K562 (cell line): ENCODE measurements around the gene SLC37A4. TPM values are rescaled to one million over a fixed set of nuclear protein-coding genes. Genes with fewer than 3 reads are reported as not detected.

Source experiments
- HDAC6 ChIP-seq: IDR thresholded peaks from 2 replicates; pipeline ENCODE4 v1.6.1; 2012; ENCODE audit warnings: low read depth, mild to moderate bottlenecking, control low read depth, inconsistent platforms, low read length, moderate library complexity
- HNRNPUL1 ChIP-seq: fragments of 200-400 bp; formaldehyde crosslinking; IDR thresholded peaks from 2 replicates; pipeline ENCODE4 v1.6.1; 2017; ENCODE audit warnings: low read length
- MEIS2 ChIP-seq: fragments of 450-650 bp; IDR thresholded peaks from 2 replicates; pipeline ENCODE4 v1.6.1; 2014; ENCODE audit warnings: mild to moderate bottlenecking; ENCODE audit not compliant: partially characterized antibody
- MYC ChIP-seq, 2 experiments: fragments of 250-450 bp in 1 of 2; sonication (Bioruptor Pico) in 1 of 2; IDR thresholded peaks; 2 replicates each; pipeline versions ENCODE4 v1.5.1 to v1.6.1; 2012 to 2021; ENCODE audit warnings: low read depth in 2 of 2, borderline replicate concordance in 1 of 2, improper control_type of control experiment in 1 of 2, low read length in 1 of 2, mild to moderate bottlenecking in 1 of 2, moderate library complexity in 1 of 2
- NR2C2 ChIP-seq, 2 experiments: fragments of 200-800 bp in 1 of 2; sonication (Bioruptor generic) in 1 of 2; sonication (generic) in 1 of 2; formaldehyde crosslinking in 1 of 2; IDR thresholded peaks; 2 replicates each; pipeline versions ENCODE4 v1.6.1 to v1.8.0; 2016 to 2022; ENCODE audit warnings: mild to moderate bottlenecking in 1 of 2, missing compliant biosample characterization in 1 of 2, missing genetic modification characterization in 1 of 2, missing genetic modification reagents in 1 of 2
- NRF1 ChIP-seq, 2 experiments: fragments of 450-650 bp; IDR thresholded peaks in 1 of 2; conservative IDR thresholded peaks in 1 of 2; 2 replicates each; pipeline ENCODE4 v1.6.1; 2014; ENCODE audit warnings: mild to moderate bottlenecking in 2 of 2
- PML ChIP-seq: IDR thresholded peaks from 2 replicates; pipeline ENCODE4 v1.6.1; 2012; ENCODE audit warnings: low read length, inconsistent platforms
- PTRF ChIP-seq: fragments of 450-650 bp; IDR thresholded peaks from 2 replicates; pipeline ENCODE4 v1.6.1; 2016; ENCODE audit warnings: mild to moderate bottlenecking, missing genetic modification characterization, missing compliant biosample characterization
- RBM39 ChIP-seq: fragments of 200-400 bp; formaldehyde crosslinking; optimal IDR thresholded peaks from 2 replicates; pipeline ENCODE3; 2018; ENCODE audit warnings: low read depth, low read length
- SOX6 ChIP-seq: fragments of 450-650 bp; IDR thresholded peaks from 2 replicates; pipeline ENCODE4 v1.6.1; 2014; ENCODE audit warnings: mild to moderate bottlenecking
- SP1 ChIP-seq: sonication (generic); formaldehyde crosslinking; IDR thresholded peaks from 2 replicates; pipeline ENCODE4 v1.8.1; 2022; ENCODE audit warnings: mild to moderate bottlenecking, missing genetic modification reagents
- WHSC1 ChIP-seq: IDR thresholded peaks from one replicate; pipeline ENCODE4 v1.6.1; 2012; ENCODE audit warnings: low read length, control low read depth, inconsistent platforms
- ZNF133 ChIP-seq: fragments of 250-450 bp; sonication (Bioruptor Pico); IDR thresholded peaks from 2 replicates; pipeline ENCODE4 v1.4.0; 2020; ENCODE audit warnings: mild to moderate bottlenecking
- polyA plus RNA-seq, 8 experiments: library from polyadenylated mRNA; depleted of rRNA in 4 of 8; stranded (reverse) in 5 of 8; unstranded in 3 of 8; fragments of >200 nt; fragmentation: Nextera tagmentation in 2 of 8; fragmentation: Illumina TruSeq in 1 of 8; extraction: Ambion mirVana in 2 of 8; extraction: Trizol in 1 of 8; gene quantifications; 2 replicates each; pipeline versions ENCODE4 v1.2.1 to v1.2.3, GENCODE V29; 2011 to 2014; ENCODE audit warnings: inconsistent platforms in 1 of 8, missing spikeins in 1 of 8
- total RNA-seq, 7 experiments: library from RNA; depleted of rRNA in 6 of 7; stranded (reverse); fragments of >200 nt in 6 of 7; fragmentation: Illumina TruSeq in 2 of 7; extraction: Trizol in 2 of 7; gene quantifications; 2 replicates each; pipeline versions ENCODE4 v1.2.1 to v1.2.3, GENCODE V29; 2011 to 2021; ENCODE audit warnings: low replicate concordance in 1 of 7
- TF ChIP-seq, protein P1 (sequence below): fragments of 450-650 bp; IDR thresholded peaks from 2 replicates; pipeline ENCODE4 v1.6.1; 2017; ENCODE audit warnings: antibody characterized with exemption
- TF ChIP-seq, protein P2 (sequence below): fragments of 450-650 bp; formaldehyde crosslinking; IDR thresholded peaks from 2 replicates; pipeline ENCODE4 v1.4.0; 2020; ENCODE audit warnings: mild to moderate bottlenecking, moderate library complexity
- TF ChIP-seq, protein P3 (sequence below): fragments of 250-450 bp; sonication (Bioruptor Pico); IDR thresholded peaks from 2 replicates; pipeline ENCODE4 v1.8.0; 2021; ENCODE audit warnings: borderline replicate concordance, mild to moderate bottlenecking, moderate library complexity; ENCODE audit not compliant: poor library complexity, severe bottlenecking

The SLC37A4 gene
- total and polyA plus RNA-seq, 9 of the 15 experiments (the other 6 are each of a cell fraction or from before 2014, with no cell fraction given): 24.7 to 73.9 (median 40.7) TPM

DNA sequence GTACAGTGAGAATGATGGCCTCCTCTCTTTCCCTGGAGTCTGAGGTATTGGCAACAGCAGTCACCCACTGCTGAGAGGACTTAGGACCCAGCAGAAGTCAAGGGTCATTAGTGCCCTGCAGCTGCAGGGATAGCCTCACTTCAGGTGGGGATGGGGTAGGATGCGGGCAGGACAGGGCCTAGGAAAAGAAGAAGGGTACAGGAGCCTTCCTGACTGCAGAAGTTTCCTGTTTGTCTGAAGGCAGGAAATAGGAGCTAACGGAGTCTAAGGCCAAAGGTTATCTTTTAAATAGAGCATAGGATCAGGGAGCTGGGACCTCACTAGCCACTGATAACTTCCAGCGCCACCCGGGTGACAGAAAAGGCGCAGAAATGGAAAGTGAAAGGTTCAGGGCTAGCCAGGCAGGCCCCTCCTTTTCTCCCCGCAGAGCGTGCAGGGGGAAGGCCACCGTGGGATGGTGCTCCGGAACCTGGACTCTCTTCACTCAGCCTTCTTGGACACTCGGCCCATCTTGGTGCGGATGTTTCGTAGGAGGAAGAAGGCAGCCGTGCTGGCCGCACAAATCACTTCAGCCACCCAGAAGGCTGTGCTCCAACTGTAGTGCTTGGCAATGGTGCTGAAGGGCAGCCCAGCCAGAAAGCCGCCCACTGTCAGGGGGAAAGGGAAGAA, 6.1 kb downstream of the SLC37A4 start (continued):
- TF ChIP-seq, protein P1, sequence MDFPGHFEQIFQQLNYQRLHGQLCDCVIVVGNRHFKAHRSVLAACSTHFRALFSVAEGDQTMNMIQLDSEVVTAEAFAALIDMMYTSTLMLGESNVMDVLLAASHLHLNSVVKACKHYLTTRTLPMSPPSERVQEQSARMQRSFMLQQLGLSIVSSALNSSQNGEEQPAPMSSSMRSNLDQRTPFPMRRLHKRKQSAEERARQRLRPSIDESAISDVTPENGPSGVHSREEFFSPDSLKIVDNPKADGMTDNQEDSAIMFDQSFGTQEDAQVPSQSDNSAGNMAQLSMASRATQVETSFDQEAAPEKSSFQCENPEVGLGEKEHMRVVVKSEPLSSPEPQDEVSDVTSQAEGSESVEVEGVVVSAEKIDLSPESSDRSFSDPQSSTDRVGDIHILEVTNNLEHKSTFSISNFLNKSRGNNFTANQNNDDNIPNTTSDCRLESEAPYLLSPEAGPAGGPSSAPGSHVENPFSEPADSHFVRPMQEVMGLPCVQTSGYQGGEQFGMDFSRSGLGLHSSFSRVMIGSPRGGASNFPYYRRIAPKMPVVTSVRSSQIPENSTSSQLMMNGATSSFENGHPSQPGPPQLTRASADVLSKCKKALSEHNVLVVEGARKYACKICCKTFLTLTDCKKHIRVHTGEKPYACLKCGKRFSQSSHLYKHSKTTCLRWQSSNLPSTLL: no peak
- TF ChIP-seq NR2C2 (CRISPR knock-in tag; IDR thresholded peaks at IDR 0.05) (no peak), NR2C2 (tag; IDR thresholded peaks at IDR 0.05) (peak; percentile 83), SP1 (CRISPR knock-in tag) (0 out of 2 replicates have a peak, but pooled peaks have one; percentile 25), ZNF133 (CRISPR knock-in tag) (no peak), RBM39 (no peak), SOX6 (peak; percentile 42; the same call in 1 of the 2 replicates), MYC (IDR thresholded peaks at IDR 0.05; ENCODE audit: low read depth, low read length) (0 out of 2 replicates have a peak, but pooled peaks have one; percentile 21), MYC (CRISPR knock-in tag; IDR thresholded peaks at IDR 0.05; ENCODE audit: borderline replicate concordance, low read depth) (no peak), HDAC6 (no peak), MEIS2 (no peak), PML (0 out of 2 replicates have a peak, but pooled peaks have one; percentile 21), WHSC1 (no peak), HNRNPUL1 (0 out of 2 replicates have a peak, but pooled peaks have one; percentile 48), PTRF (tag) (no peak), NRF1 (conservative IDR thresholded peaks at IDR 0.05 in 1 of 2, IDR thresholded peaks at IDR 0.05 in 1 of 2) (0 out of 4 replicates have a peak, but pooled peaks of 1 of the 2 experiments have one; percentile 12)
- TF ChIP-seq, protein P2, sequence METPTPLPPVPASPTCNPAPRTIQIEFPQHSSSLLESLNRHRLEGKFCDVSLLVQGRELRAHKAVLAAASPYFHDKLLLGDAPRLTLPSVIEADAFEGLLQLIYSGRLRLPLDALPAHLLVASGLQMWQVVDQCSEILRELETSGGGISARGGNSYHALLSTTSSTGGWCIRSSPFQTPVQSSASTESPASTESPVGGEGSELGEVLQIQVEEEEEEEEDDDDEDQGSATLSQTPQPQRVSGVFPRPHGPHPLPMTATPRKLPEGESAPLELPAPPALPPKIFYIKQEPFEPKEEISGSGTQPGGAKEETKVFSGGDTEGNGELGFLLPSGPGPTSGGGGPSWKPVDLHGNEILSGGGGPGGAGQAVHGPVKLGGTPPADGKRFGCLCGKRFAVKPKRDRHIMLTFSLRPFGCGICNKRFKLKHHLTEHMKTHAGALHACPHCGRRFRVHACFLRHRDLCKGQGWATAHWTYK: no peak
- TF ChIP-seq, protein P3, sequence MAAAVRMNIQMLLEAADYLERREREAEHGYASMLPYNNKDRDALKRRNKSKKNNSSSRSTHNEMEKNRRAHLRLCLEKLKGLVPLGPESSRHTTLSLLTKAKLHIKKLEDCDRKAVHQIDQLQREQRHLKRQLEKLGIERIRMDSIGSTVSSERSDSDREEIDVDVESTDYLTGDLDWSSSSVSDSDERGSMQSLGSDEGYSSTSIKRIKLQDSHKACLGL (CRISPR knock-in tag): no peak
